Transverse colon (tissue), 4 donors: ENCODE data around the gene BLM. TPM values are rescaled to one million over a fixed set of nuclear protein-coding genes. Genes with fewer than 3 reads are reported as not detected.

Source experiments
- DNase-seq: peaks from one replicate; pipeline ENCODE4 v3.0.0-alpha.2; 2019
- H3K27ac ChIP-seq, 4 donors: fragments of 200-600 bp; sonication (generic); 2 replicates each; pipeline ENCODE4 v1.5.1; 2016 to 2018; ENCODE audit warnings: inconsistent platforms in 4 of 4
- H3K27me3 ChIP-seq: fragments of 200-600 bp; sonication (generic); 2 replicates; pipeline ENCODE4 v1.5.1; 2017; ENCODE audit warnings: inconsistent platforms
- H3K36me3 ChIP-seq, 4 donors: fragments of 200-600 bp; sonication (generic); 2 replicates each; pipeline ENCODE4 v1.5.1; 2017 to 2019; ENCODE audit warnings: inconsistent platforms in 4 of 4
- H3K4me1 ChIP-seq, 4 donors: fragments of 200-600 bp; sonication (generic); 2 replicates each; pipeline ENCODE4 v1.5.1; 2017 to 2020; ENCODE audit warnings: inconsistent platforms in 4 of 4
- H3K4me3 ChIP-seq, 4 donors: fragments of 200-600 bp; sonication (generic); 1 replicate in 1 of 4; 2 replicates in 3 of 4; pipeline versions ENCODE4 v1.5.1 to v1.6.1; 2017 to 2019; ENCODE audit warnings: inconsistent platforms in 4 of 4
- H3K9me3 ChIP-seq, 2 donors: fragments of 200-600 bp; sonication (generic); 2 replicates each; pipeline ENCODE4 v1.5.1; 2017 to 2019; ENCODE audit warnings: inconsistent platforms in 2 of 2
- EP300 ChIP-seq: sonication (generic); formaldehyde crosslinking; IDR thresholded peaks from one replicate; pipeline ENCODE4 v1.6.1; 2017; ENCODE audit warnings: antibody characterized with exemption, low read depth
- POLR2A ChIP-seq: fragments of 450-650 bp; IDR thresholded peaks from one replicate; pipeline ENCODE4 v1.6.1; 2016; ENCODE audit warnings: antibody characterized with exemption, mild to moderate bottlenecking, moderate library complexity
- POLR2AphosphoS5 ChIP-seq, 3 donors: sonication (generic); formaldehyde crosslinking; IDR thresholded peaks; one replicate each; pipeline ENCODE4 v1.6.1; 2016; ENCODE audit warnings: antibody characterized with exemption in 3 of 3
- WGBS, 2 donors: methylation state at CpG; one replicate each; pipeline ENCODE4 v1.1.5; 2018; ENCODE audit warnings: low coverage in 1 of 2; 5-methylcytosine and 5-hydroxymethylcytosine counted together
- in situ Hi-C, 4 donors: fragments of 200-750 bp; cut with MboI; loops; one replicate each; pipeline versions ENCODE4 v1.15.0 to v1.15.1; 2017; ENCODE audit warnings: low sequenced_read_pairs in 3 of 4, low pct_ligation_motif_present in 1 of 4, low pct_unique_long_range_greater_than_20kb in 1 of 4
- intact Hi-C: fragments of 100-400 bp; cut with DNase I; formaldehyde crosslinking; loops from one replicate; pipeline ENCODE4 v1.15.1; 2023; ENCODE audit warnings: low total_unique reads
- total RNA-seq, 4 donors: library from RNA; depleted of rRNA; stranded (reverse); fragments of >200 nt; gene quantifications; one replicate each; pipeline ENCODE4 v1.1.0, GENCODE V29; 2016
- TF ChIP-seq, protein P1 (sequence below), 5 experiments: fragments of 200-600 bp in 3 of 5; fragments of 450-650 bp in 2 of 5; sonication (generic) in 3 of 5; IDR thresholded peaks; 1 replicate in 2 of 5; 2 replicates in 3 of 5; pipeline ENCODE4 v1.5.1; 2016 to 2017; ENCODE audit warnings: antibody characterized with exemption in 5 of 5, inconsistent platforms in 3 of 5, mild to moderate bottlenecking in 2 of 5, moderate library complexity in 1 of 5

BLM gene
- total RNA-seq, 4 donors from 2014 or later, result 1.5 to 6.4 (median 2.0) TPM

DNA sequence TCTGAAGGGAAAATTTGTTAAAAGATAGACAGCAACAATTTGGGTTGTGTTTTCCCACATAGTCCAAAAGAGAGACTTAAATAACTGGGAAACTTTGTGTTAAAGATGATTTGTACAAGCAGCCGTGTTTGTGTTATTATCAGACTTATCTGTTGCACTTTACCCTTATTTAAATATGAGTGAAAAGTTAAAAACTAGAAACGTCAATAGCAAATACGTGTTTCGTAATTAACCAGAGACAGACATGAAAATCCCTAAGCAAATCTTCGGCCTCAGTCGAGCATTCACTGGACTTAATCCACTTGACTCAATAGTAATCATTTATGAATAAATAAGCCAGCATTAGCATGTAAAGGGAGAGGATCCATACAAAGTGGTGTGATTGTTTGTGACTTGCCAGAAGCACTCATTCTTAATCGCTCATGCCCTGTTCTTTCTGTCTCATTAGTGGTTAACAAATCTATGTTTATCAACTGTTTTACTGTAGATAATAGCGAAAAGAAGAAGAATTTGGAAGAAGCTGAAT is 34.2 kb downstream of the BLM start:
- Histone ChIP-seq H3K27me3 (no peaks in the 10 kb centered on the region), H3K9me3 (no peaks in the 10 kb centered on the region), H3K36me3 (no peaks in the 10 kb centered on the region), H3K4me1 (no peaks in the 10 kb centered on the region), H3K27ac (no peak overlapping the region), H3K4me3 (no peak overlapping the region)
- TF ChIP-seq, protein P1, sequence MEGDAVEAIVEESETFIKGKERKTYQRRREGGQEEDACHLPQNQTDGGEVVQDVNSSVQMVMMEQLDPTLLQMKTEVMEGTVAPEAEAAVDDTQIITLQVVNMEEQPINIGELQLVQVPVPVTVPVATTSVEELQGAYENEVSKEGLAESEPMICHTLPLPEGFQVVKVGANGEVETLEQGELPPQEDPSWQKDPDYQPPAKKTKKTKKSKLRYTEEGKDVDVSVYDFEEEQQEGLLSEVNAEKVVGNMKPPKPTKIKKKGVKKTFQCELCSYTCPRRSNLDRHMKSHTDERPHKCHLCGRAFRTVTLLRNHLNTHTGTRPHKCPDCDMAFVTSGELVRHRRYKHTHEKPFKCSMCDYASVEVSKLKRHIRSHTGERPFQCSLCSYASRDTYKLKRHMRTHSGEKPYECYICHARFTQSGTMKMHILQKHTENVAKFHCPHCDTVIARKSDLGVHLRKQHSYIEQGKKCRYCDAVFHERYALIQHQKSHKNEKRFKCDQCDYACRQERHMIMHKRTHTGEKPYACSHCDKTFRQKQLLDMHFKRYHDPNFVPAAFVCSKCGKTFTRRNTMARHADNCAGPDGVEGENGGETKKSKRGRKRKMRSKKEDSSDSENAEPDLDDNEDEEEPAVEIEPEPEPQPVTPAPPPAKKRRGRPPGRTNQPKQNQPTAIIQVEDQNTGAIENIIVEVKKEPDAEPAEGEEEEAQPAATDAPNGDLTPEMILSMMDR (IDR thresholded peaks at IDR 0.05), result no peak
- TF ChIP-seq EP300 (no peak), POLR2AphosphoS5 (IDR thresholded peaks at IDR 0.05) (no peak), POLR2A (no peak)
- intact Hi-C loops (no loop called here), in situ Hi-C loops (no loop called here)
- WGBS, 2 donors, result 83 to 90% methylated on average over 7 to 8 of the region's 8 CpGs
- no peak for DNase-seq

DNA sequence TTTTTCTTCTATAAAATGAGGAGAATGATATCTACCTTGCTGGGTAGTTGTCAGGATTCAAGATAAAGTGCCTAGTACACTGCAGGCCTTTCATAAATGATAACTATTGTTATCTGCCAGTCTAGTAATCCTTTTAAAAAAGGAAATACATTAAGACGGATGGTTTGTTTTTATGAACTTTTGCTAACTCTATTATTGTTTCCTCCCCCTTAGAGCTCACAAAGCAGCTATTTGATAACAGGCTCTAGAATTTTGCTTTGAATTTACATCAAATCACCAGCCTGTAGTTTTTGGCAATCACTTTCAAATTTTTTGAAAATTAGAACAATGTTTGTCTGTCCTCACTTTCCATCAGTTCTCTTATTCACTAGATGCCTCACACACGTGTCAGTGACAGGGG is 39.8 kb downstream of the BLM start:
- WGBS, 2 donors, result 80 to 85% methylated on average over 2 of the region's 2 CpGs
- in situ Hi-C loops (no loop called here), intact Hi-C loops (no loop called here)
- no peak for TF ChIP-seq POLR2AphosphoS5 (IDR thresholded peaks at IDR 0.05)
- TF ChIP-seq EP300, result no peak
- TF ChIP-seq, protein P1 (IDR thresholded peaks at IDR 0.05), result no peak
- TF ChIP-seq POLR2A, result no peak
- no peaks in the 10 kb centered on the region for H3K36me3 ChIP-seq
- no peaks in the 10 kb centered on the region for H3K4me1 ChIP-seq
- no peak overlapping the region for H3K4me3 ChIP-seq
- no peaks in the 10 kb centered on the region for H3K27me3 ChIP-seq
- no peak overlapping the region for H3K27ac ChIP-seq
- DNase-seq, result no peak
- no peaks in the 10 kb centered on the region for H3K9me3 ChIP-seq

DNA sequence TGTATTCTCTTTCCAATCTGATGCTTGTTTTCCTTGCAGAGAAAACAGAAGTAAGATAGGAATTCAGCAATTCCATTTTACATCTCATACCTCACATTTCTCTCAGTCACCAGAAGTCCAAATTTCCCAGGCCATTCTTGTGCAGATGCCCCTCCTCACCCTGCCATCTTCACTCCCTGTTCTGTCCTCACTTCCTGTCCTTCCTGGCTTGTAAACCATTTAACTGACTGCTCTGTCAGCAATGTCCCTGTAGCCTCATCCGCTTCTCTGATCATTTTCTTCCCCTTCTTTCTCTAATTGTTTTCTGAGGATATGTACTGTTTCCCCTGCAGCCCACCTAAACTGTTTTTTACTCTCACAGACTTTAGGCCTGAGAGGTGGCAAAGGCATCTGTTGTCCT is 40.3 kb downstream of the BLM start:
- Histone ChIP-seq H3K4me1 (no peaks in the 10 kb centered on the region), H3K27ac (no peak overlapping the region), H3K9me3 (no peaks in the 10 kb centered on the region), H3K27me3 (no peaks in the 10 kb centered on the region), H3K36me3 (no peaks in the 10 kb centered on the region), H3K4me3 (no peak overlapping the region)
- in situ Hi-C loops (no loop called here), intact Hi-C loops (no loop called here)
- DNase-seq, result no peak
- TF ChIP-seq POLR2A (no peak), EP300 (no peak), POLR2AphosphoS5 (IDR thresholded peaks at IDR 0.05) (no peak)
- TF ChIP-seq, protein P1 (IDR thresholded peaks at IDR 0.05), result no peak
- WGBS, 2 donors, result 90% methylated on average over 1 of the region's 1 CpG; no CpG with 5 or more reads in 1 of the 2 donors

DNA sequence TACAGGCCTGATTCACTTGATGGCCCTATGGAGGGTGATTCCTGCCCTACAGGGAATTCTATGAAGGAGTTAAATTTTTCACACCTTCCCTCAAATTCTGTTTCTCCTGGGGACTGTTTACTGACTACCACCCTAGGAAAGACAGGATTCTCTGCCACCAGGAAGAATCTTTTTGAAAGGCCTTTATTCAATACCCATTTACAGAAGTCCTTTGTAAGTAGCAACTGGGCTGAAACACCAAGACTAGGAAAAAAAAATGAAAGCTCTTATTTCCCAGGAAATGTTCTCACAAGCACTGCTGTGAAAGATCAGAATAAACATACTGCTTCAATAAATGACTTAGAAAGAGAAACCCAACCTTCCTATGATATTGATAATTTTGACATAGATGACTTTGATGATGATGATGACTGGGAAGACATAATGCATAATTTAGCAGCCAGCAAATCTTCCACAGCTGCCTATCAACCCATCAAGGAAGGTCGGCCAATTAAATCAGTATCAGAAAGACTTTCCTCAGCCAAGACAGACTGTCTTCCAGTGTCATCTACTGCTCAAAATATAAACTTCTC is 43.6 kb downstream of the BLM start:
- WGBS, 2 donors, result 90 to 100% methylated on average over 1 of the region's 1 CpG
- H3K27me3 ChIP-seq, result no peaks in the 10 kb centered on the region
- no peaks in the 10 kb centered on the region for H3K9me3 ChIP-seq
- no peak for DNase-seq
- in situ Hi-C loops (no loop called here), intact Hi-C loops (no loop called here)
- no peak overlapping the region for H3K27ac ChIP-seq
- H3K4me3 ChIP-seq, result no peak overlapping the region
- no peaks in the 10 kb centered on the region for H3K4me1 ChIP-seq
- TF ChIP-seq, protein P1 (IDR thresholded peaks at IDR 0.05), result no peak
- TF ChIP-seq POLR2A, result no peak
- TF ChIP-seq EP300, result no peak
- no peak for TF ChIP-seq POLR2AphosphoS5 (IDR thresholded peaks at IDR 0.05)
- no peaks in the 10 kb centered on the region for H3K36me3 ChIP-seq
